Measurements from ENCODE around the gene B3GNT7.
"Not testable (repeated sequence)": the region's sequence is repeated elsewhere in the genome, so short reads cannot be mapped to it uniquely, and the experiment has no call there.

B3GNT7 gene

GRCh38 chr2:231386446-231386845 is 9.1 kb upstream of the B3GNT7 start:
- no peak for DNase-seq

GRCh38 chr2:231387904-231388724 is 7.4 kb upstream of the B3GNT7 start:
- DNase-seq: peak; percentile 62

GRCh38 chr2:231388725-231389346 is 6.7 kb upstream of the B3GNT7 start:
- DNase-seq: no peak

GRCh38 chr2:231390667-231391066 is 4.8 kb upstream of the B3GNT7 start:
- DNase-seq: peak; percentile 49

- no peak for DNase-seq
Observed at GRCh38 chr2:231391981-231392380, 3.5 kb upstream of the B3GNT7 start.

GRCh38 chr2:231392431-231393148 is 2.9 kb upstream of the B3GNT7 start:
- no peak for DNase-seq

- no peak for DNase-seq
Observed at GRCh38 chr2:231393149-231394131, 2.1 kb upstream of the B3GNT7 start.

- no peak for DNase-seq
Observed at GRCh38 chr2:231394211-231395141, 1.0 kb upstream of the B3GNT7 start.

- DNase-seq: no peak
Observed at GRCh38 chr2:231396058-231396821, 730 bp downstream of the B3GNT7 start.

GRCh38 chr2:231397011-231397927 is 1.8 kb downstream of the B3GNT7 start:
- DNase-seq: no peak

GRCh38 chr2:231397928-231398294 is 2.4 kb downstream of the B3GNT7 start:
- no peak for DNase-seq

- DNase-seq: no peak
Observed at GRCh38 chr2:231398585-231398984, 3.1 kb downstream of the B3GNT7 start.

- DNase-seq: no peak
Observed at GRCh38 chr2:231399046-231399852, 3.7 kb downstream of the B3GNT7 start.

- no peak for DNase-seq
Observed at GRCh38 chr2:231399853-231400680, 4.6 kb downstream of the B3GNT7 start.

- DNase-seq: not testable (repeated sequence)
Observed at GRCh38 chr2:231400681-231401080, 5.2 kb downstream of the B3GNT7 start.

GRCh38 chr2:231401101-231401500 is 5.6 kb downstream of the B3GNT7 start:
- not testable (repeated sequence) for DNase-seq

GRCh38 chr2:231403421-231404182 is 8.1 kb downstream of the B3GNT7 start:
- DNase-seq: not testable (repeated sequence)
